ENCODE data around the gene TMEM222.

The TMEM222 gene

DNA sequence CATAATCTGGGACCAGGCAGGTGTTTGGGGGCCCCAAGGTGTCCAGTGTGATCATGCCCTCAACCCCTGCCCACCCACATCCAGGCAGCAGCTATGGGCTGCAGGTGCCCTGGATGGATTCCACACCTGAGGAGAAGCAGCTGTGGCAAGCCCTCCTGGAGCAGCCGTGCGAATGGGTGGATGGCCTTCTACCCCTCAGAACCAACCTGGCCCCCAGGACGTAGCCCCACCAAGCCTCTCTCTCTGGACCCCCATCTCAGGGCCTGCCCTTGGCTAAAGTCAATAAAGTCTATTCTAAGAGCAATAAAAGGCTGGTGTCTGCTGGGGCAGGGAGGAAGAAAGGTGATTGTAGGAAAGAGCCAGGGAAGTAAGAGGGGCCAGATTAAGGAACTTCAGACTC is 31.7 kb downstream of the TMEM222 start:
- no peak overlapping the region for H3K4me3 ChIP-seq (ENCODE audit: low read length)
- DNase-seq (ENCODE audit: low read depth, low spot score), result no peak

DNA sequence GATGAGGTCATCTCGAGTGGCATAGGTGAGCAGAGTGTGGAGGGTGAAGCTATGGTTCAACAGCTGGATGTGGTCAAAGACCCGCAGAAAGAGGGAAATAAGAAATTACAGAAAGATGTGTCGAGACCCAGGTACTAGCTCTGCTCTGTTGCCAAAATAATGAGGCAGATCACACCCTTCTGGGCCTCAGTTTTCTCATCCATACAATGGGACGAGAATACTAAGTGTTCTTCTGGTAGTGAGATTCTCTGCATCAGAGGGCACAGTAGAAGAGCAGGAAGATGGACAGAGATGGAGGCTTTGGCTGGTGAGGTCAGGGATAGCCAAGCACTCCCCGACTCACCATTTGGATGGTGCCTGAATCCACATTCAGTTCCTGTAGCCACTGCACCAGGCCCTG is 33.7 kb downstream of the TMEM222 start:
- DNase-seq (ENCODE audit: low read depth, low spot score), result no peak
- H3K4me3 ChIP-seq (ENCODE audit: low read length), result no peak overlapping the region

DNA sequence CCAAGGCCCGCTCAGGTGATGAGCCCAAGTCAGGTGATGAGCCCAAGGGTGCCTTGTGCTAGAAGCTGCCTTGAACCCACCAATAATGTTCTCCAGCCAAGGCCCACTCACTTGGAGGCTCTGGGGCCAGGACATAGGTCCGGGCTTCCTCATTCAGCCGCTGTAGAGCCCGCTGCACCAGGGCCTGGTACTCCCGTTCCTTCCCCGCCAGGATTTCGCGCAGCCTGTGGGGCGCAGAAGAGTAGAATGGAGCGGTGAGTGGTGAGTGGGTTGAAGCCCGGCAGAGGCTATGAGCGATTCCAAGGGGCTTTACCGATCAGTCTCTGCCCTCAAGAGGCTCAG is 34.3 kb downstream of the TMEM222 start:
- no peak overlapping the region for H3K4me3 ChIP-seq (ENCODE audit: low read length)
- no peak for DNase-seq (ENCODE audit: low read depth, low spot score)

DNA sequence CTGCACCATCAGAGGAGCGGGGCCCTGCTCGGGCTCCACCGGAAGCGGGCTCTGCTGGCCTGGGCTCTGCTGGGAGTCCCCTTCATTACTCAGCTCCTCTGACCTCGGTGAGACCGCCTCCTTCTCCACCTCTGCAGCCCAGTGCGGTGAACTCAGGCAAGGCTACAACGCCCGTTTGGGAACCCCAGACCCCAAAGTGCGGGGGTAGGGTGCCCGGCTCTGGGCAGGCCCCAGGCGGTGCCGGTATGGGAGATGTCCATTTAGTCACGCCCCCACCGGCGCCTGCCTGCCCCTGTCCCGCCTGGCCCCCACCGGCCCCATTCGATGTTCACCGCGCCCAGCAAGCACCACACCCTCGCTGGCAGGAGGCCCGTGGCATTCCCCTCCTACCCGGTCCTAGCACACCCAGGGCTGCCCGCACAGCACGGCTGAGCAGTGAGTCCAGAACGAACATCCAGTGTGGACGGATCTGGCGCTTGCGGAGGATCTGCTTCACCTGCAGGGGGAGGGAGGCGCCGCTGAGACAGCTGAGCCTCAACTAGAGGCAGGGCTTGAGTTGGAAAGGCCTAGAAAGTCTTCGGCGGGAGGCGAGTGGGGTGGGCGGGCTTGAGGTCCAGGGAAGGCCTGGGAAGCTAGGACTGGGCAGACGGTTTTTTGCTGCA is 34.8 kb downstream of the TMEM222 start:
- DNase-seq (ENCODE audit: low read depth, low spot score), result no peak
- H3K4me3 ChIP-seq (ENCODE audit: low read length), result no peak overlapping the region

DNA sequence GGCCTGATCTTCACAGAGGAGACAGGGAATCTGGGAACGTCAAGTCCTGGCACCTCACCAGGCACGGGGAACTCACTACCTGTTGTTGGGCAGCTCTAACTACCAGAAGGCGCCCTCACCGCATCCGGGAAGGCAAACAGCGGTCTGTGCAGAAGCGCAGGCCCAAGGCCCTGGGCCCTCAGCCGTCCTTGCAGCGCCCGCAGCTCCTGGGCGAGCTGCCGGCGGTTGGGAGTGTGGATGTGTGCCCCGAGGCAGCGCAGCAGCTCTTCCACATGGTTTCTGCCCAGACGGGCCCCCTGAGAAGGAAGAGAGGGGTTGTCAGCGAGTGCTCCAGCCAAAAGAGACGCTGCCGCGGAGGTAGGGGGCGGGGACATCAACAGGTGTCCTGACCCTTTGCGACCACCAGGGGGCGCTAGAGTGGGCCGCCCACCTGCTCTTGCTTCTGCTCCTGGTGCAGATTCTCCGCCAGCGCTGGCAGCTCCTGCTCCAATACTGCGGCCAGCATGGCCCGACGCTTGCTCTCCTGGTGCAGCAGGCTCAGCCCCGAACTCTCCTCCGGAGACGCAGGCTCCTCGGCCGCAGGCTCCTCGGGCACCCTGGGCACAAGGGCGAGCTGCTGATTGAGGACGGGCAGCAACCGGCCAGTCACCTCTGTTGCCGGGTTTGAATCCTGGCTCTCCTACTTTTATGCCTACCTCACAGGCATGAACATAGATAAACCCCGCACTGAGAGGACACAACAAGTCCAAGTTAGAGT is 35.5 kb downstream of the TMEM222 start:
- peak overlapping the region; percentile 41 for H3K4me3 ChIP-seq (ENCODE audit: low read length)
- peak; percentile 56 for DNase-seq (ENCODE audit: low read depth, low spot score)

DNA sequence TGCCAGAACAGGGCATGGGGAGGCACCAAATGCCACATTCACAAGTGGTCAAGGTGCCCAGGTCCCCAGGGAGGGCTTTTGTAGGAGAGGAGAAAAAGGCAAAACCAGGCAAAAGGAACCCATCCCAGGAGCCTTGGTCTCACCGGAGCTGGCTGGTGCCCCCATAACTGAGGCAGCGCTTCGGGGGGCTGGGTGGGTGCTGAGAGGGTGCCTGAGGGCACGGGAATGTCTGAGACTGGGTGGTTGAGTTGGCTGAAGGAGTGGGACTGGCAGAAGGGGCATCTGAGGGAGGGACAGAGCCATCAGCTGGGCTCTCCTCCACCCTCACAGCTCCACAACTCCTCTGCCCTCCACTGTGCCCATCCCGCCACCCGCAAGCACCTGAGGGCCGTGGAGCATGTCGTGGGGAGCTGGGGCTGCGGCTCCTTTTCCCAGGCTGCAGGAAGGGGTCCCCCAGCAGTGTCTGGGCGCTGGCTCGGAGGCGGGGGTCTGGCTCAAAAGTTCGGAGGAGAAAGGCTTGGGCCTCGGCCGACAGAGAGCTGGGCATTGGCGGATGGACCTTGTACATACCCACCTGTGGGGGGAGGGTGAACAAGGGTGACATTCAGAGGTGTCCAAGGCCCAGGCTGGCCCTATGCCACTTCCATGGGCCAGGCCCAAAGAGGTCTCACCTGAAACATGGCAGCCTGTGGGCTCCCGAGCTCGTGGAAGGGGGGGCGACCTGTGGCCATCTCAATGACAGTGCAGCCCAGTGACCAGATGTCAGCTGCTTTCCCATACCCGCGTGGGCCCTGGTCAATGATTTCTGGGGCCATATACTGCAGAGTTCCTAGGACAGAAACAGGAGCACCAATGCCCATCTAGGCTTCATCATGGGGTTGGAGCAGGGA is 36.3 kb downstream of the TMEM222 start:
- no peak overlapping the region for H3K4me3 ChIP-seq (ENCODE audit: low read length)
- DNase-seq (ENCODE audit: low read depth, low spot score), result no peak

DNA sequence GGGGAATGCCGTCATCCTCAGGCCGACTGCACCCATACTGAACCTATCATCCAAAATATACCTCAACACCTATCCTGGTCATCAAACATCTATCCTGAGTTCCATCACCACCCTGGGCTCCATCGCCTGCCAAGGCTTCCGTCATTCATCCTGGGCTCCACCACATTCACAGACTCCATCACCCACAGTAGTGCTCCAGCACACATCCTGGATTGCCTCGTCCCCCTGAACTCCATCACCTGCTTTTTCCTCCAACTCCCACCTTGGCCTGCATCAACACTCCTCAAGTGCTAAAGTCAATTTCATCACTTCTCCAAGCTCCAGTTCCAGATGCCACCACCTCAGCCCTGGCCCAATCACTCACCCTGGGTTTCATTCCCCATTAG is 37.0 kb downstream of the TMEM222 start:
- no peak overlapping the region for H3K4me3 ChIP-seq (ENCODE audit: low read length)
- DNase-seq (ENCODE audit: low read depth, low spot score), result no peak

DNA sequence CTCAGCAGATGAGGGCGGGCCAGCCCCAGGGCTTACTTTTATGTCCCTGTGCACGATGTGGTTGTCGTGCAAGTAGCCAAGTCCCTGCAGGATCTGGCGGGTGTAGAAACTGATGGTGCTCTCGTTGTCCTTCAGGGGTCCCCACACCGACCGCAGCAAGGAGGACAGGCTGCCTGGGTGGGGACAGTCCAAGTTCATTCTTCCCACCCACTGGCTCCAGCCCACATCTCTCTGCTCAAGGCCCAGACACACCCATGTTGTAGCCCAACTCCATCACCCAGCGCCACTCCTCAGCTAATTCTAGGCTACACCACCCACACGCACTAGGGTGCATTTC is 37.8 kb downstream of the TMEM222 start:
- no peak overlapping the region for H3K4me3 ChIP-seq (ENCODE audit: low read length)
- no peak for DNase-seq (ENCODE audit: low read depth, low spot score)

DNA sequence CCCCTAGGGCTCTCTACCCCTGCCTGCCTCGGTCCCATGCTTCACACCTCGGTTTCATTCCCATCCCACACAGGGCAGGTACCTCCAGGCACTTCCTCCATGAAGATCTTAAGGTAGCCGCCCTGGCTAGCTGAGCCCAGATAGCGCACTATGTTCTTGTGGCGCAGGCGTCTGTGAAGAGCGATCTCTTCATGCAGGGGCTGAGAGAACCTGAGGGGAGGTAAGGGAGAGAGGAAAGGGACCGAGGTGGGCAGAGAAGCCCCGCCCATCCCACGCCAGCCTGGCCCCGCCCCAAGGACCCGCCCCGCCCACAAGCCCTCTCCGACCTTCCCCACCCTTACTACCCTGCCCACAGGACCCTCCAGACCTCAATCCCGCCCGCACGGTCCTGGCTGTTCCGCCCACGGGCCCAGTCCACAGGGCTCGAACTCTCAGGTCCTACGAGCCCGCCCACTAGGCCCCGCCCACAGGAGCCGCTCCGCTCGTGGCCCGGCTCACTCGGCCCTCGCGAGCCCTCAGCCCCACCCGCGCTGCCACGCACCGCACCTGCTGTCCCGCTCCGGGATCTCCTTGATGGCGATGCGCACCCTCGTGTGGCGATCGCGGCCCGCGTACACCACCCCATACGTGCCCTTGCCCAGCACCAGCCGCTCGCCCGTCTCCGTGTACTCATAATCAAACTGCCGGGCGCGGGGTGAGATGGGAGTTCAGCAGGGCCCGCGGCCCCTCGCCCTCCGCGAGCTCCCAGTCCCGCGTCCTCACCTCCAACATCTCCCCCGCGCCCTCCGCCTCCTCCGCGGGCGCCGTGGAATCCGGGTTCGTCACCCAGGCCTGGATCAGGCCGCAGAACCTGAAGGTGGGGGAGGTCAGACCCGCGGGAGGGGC is 38.4 kb downstream of the TMEM222 start:
- no peak for DNase-seq (ENCODE audit: low read depth, low spot score)
- H3K4me3 ChIP-seq (ENCODE audit: low read length), result no peak overlapping the region

DNA sequence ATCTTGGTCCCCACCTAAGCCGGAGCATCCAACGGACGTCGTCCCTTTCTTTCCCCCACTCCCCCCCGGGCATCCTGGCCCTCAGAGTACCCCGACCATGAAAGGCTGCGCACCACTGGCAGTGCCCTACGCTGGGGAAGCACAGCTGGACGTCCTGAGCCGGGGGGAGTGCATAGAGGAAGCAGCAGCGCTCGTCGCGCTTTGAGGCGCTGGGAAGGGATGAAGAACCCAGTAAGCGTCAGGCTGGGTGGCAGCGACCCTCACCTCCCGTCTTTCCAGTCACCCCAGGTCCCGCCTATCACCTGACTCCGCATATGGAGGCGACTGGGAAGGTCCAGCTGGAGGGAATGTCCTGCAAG is 39.1 kb downstream of the TMEM222 start:
- no peak for DNase-seq (ENCODE audit: low read depth, low spot score)
- no peak overlapping the region for H3K4me3 ChIP-seq (ENCODE audit: low read length)

DNA sequence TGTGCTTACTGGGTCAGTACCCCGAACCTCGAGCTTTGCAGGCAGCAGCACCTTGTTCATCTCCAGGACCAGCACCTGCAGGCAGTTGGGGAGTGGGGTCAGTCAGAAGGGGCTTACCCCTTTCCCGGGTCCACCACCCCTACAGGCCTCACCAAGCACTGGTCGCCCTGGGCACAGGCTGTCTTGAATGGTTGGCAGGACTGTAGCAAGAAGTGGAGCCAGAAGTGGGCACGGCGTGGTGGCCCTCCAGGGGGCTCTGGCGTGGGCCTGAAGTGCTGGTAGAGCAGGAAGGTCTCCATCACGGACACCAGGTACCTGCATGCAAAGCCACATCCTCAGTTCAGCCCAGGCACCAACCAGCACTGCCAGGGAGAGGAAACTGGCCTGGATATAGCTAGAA is 39.6 kb downstream of the TMEM222 start:
- no peak for DNase-seq (ENCODE audit: low read depth, low spot score)
- H3K4me3 ChIP-seq (ENCODE audit: low read length), result no peak overlapping the region

DNA sequence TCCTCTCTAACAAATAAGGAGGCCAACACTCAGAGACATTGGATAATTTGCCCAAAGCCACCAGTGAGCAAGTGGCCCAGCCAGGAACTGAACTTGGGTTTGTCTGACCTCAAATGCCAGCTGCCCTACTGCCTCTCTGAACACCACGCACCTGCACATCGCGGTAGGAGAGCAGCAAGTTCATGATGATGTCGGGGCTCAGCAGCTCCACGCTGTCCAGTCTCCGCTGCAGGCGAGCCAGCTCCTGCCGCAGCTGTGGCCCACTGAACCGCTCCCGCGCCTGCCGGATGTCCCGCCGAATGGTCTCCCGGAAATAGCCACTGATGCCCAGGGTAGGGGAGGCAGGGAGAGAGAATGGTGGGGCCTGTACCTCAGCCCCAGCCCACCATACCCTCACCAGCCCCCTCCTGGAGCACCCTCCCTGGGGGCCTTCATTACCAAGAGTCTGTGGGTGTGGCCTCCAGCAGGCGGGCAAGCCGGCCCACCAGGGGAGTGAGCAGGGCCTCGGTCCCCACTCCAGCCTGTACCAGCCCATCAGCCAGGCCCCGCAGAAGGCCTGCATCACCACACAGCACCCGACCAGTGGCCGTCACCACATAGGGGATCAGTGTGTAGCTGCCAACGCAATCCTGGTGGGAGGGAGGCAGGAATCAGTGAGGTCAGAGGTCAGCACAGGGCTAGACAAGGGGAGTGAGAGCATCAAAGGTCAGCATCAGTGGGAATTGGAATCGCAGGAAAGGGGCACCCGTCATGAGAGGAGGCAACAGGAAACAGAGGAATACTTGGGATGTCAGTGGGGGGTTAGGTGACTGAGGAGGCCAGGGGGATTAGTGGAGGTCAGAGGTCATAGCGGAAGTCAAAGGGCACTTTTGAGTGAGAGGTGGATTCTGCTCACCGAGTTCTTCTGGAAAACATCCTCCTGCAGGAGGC is 42.1 kb downstream of the TMEM222 start:
- no peak overlapping the region for H3K4me3 ChIP-seq (ENCODE audit: low read length)
- DNase-seq (ENCODE audit: low read depth, low spot score), result no peak

DNA sequence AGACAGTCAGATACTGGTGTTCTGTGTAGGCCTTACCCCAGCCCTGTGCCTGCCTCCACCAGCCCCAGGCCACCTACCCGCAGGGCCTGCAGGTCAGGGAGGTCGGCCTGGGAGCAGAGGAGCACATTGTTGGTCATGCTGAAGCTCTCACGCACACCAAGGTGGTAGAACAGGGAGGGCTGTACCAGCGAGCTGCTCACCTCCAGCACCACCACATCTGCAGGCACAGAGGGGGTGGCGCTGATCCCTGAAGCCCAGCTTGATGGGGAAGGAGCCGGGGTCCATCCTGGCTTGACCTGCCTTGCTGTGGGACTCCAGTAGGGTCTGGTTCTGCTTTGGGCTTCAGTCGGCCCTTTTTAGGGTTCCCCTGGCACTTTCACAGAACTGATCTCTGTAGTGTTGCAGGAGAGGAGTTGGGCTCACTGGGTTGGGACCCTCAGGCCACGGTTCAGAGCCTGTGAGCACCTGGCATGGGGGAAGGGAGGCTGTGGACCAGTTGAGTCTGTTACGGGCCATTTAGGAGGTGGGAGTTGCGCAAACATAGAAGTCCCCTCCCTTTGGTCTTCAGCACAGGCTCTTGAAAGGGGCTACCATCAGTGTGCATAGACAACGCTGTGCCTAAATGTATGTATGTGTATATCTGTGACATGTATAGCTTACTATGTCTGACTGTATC is 42.9 kb downstream of the TMEM222 start:
- peak overlapping the region; percentile 59; the same call in 1 of the 2 replicates for H3K4me3 ChIP-seq (ENCODE audit: low read length)
- DNase-seq (ENCODE audit: low read depth, low spot score), result no peak

DNA sequence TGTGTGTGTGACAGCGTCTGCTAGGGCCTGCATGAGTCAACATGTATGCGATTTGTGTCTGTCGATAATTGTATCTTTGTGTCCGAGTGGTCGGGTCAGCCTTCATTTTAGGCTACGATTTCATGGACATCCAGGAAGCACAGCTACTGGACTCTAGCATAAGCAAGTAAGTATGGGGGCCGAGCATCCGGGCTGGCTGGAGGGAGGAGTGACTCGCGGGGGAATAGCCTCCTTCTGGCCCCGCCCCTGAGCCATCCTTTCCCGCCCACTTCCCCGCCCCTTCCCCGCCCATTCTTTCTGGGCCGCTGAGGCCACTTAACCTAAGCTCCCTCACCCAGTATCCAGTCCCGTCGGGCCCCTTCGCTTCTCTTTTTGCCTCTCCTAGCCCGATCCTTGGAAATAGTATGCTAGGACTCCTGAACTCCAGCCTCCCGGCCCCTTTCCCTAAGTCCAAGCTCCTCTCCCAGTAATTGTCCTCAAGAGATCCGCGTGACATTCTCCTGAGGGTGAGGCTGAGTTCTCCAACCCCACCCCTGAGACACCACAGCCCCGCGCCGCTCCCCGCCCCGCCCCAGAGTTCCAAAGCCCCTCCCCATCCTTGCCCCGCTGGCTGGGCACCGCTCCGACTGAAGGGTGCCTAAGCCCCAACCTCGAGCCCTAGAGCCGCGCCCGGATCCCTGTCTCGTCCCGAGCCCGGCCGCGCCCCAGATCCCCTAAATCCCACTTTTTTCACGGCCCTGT is 43.6 kb downstream of the TMEM222 start:
- peak overlapping the region; percentile 59 for H3K4me3 ChIP-seq (ENCODE audit: low read length)
- peak; percentile 59 for DNase-seq (ENCODE audit: low read depth, low spot score)

DNA sequence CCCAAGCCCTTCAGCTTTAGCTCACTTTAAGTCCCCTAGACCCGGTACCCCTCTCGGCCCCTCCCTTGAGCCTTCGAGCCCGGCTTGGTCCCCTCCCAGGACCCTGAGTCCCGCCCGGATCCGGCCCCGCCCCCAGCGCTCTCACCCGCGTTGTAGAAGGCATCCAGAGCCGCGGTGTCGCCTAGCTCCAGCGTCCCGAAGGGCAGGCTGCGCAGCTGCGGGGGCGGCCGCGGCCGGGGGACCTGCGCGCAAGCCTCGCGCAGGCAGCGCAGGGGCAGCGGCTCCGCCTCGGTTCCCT is 44.1 kb downstream of the TMEM222 start:
- H3K4me3 ChIP-seq (ENCODE audit: low read length), result peak overlapping the region; percentile 59
- peak; percentile 49 for DNase-seq (ENCODE audit: low read depth, low spot score)

DNA sequence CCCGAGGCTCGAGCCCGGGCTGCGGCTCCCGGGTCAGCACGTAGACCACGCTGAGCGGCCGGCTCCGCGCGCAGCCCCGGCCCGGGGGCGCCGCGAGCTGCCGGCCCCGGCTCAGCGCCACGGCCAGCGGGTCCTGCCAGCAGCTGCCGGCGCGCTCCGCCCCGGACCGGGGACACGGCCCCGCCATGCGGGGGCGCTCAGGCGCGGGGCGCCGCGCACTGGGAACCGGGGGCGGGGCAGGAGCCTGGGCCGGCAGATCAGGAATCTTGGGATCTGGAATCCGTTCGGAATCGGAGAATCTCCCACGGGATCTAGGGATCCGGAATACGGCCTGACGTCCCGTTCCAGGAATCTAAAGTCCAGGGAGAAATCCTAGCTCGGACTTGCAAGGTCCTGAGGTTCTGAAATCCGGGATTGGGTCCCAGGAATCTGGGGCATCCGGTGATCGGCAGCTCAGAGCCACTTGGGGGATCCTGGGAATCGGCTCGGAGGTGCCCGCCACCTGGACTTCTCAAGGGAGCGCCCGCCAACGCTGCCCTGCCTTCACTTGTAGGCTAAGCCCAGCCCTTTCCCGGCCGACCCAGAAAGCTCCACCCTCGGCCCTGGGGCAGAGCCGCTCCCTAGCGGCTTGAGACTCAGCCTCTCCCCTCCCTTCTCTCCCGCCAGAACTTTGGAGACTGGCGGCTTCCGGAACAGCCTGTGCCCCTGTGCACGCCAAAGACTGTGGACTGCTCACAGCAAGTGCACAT is 44.6 kb downstream of the TMEM222 start, which contains the start of gene MAP3K6:
TSS of gene MAP3K6 (minus strand) at position 551 of the 749 bp plus-strand sequence. CDS start at position 187, 364 bp downstream.
- no peak for DNase-seq (ENCODE audit: low read depth, low spot score)
- peak within 1 kb of the TSS; percentile 59 for H3K4me3 ChIP-seq (ENCODE audit: low read length)
